CD4-positive, alpha-beta T cell (primary cell): ENCODE data around the gene CCR7. TPM values are rescaled to one million over a fixed set of nuclear protein-coding genes. Genes with fewer than 3 reads are reported as not detected.

Source experiments
- ATAC-seq: fragments of 200-7000 bp; cut with Tn5 transposase; one replicate; pipeline ENCODE4 v1.10.0; 2022; ENCODE audit warnings: mild to moderate bottlenecking; ENCODE audit not compliant: poor library complexity
- CTCF ChIA-PET: fragments of 350-600 bp; sonication (Branson Sonifier 250); formaldehyde crosslinking; loops from one replicate; lab custom pipeline; 2021; ENCODE audit warnings: antibody characterized with exemption, inconsistent platforms; lab: Charles Lee
- POLR2A ChIA-PET: fragments of 350-600 bp; sonication (Branson Sonifier 250); formaldehyde crosslinking; loops from one replicate; lab custom pipeline; 2021; ENCODE audit warnings: antibody characterized with exemption, inconsistent platforms; lab: Charles Lee
- DNase-seq, 14 experiments: peaks; one replicate each; pipeline ENCODE4 v3.0.0-alpha.2; 2013 to 2020; ENCODE audit warnings: mixed read lengths in 2 of 14
- H3K27ac ChIP-seq, 2 donors: one replicate each; pipeline versions ENCODE4 v1.5.1 to v1.7.0; 2013; ENCODE audit warnings: low read length in 2 of 2, low read depth in 1 of 2, mild to moderate bottlenecking in 1 of 2
- H3K27me3 ChIP-seq, 2 experiments: 1 replicate in 1 of 2; 2 replicates in 1 of 2; pipeline versions ENCODE4 v1.6.1 to v1.7.0; 2013; ENCODE audit warnings: low read length in 2 of 2, control low read depth in 1 of 2, mild to moderate bottlenecking in 1 of 2, moderate library complexity in 1 of 2; ENCODE audit not compliant: insufficient read depth in 2 of 2, control insufficient read depth in 1 of 2
- H3K36me3 ChIP-seq: one replicate; pipeline ENCODE4 v1.6.1; 2013; ENCODE audit warnings: low read length, control low read depth; ENCODE audit not compliant: insufficient read depth
- H3K4me1 ChIP-seq: one replicate; pipeline ENCODE4 v1.6.1; 2013; ENCODE audit warnings: low read length, control low read depth; ENCODE audit not compliant: insufficient read depth
- H3K4me3 ChIP-seq: one replicate; pipeline ENCODE4 v1.5.1; 2013; ENCODE audit warnings: mild to moderate bottlenecking, low read length, moderate library complexity
- H3K9me3 ChIP-seq, 2 experiments: 1 replicate in 1 of 2; 2 replicates in 1 of 2; pipeline versions ENCODE4 v1.6.1 to v1.7.0; 2013; ENCODE audit warnings: low read length in 2 of 2, mild to moderate bottlenecking in 2 of 2, control low read depth in 1 of 2, moderate library complexity in 1 of 2; ENCODE audit not compliant: control insufficient read depth in 1 of 2, insufficient read depth in 1 of 2
- H3K27ac Mint-ChIP-seq: one replicate; pipeline ENCODE4 v1.8.0; 2020; ENCODE audit warnings: mixed read lengths
- H3K27me3 Mint-ChIP-seq: one replicate; pipeline ENCODE4 v1.8.0; 2021; ENCODE audit warnings: mixed read lengths
- H3K36me3 Mint-ChIP-seq: one replicate; pipeline ENCODE4 v1.8.0; 2021; ENCODE audit warnings: low read depth, mixed read lengths
- H3K4me1 Mint-ChIP-seq: one replicate; pipeline ENCODE4 v1.8.0; 2021; ENCODE audit warnings: low read depth, mixed read lengths
- H3K4me3 Mint-ChIP-seq: one replicate; pipeline ENCODE4 v1.8.0; 2020; ENCODE audit warnings: mild to moderate bottlenecking, mixed read lengths
- H3K9me3 Mint-ChIP-seq: one replicate; pipeline ENCODE4 v1.8.0; 2020; ENCODE audit warnings: mixed read lengths
- CTCF ChIP-seq: fragments of 200-600 bp; IDR thresholded peaks from one replicate; pipeline ENCODE4 v1.8.0; 2022; ENCODE audit warnings: antibody characterized with exemption, mild to moderate bottlenecking
- intact Hi-C, 2 experiments: fragments of 100-400 bp; cut with DNase I in 1 of 2; cut with micrococcal nuclease in 1 of 2; formaldehyde crosslinking; loops; one replicate each; pipeline versions ENCODE4 v1.15.1 to v1.9.0; 2023 to 2025; cut with DNase I, micrococcal nuclease
- total RNA-seq, 174 experiments: library from RNA in 2 of 174; stranded (reverse) in 2 of 174; gene quantifications; one replicate each; pipeline ENCODE4 v1.2.3 and lab custom pipeline; 2021 to 2026

CCR7 gene
- total RNA-seq, 2 experiments from 2014 or later: 170 to 180 TPM

- peaks cover 19% of the 10 kb centered on the region for H3K36me3 Mint-ChIP-seq
These were observed 44.2 kb downstream of the CCR7 start for GRCh38 chr17:40520991-40521453.

DNA sequence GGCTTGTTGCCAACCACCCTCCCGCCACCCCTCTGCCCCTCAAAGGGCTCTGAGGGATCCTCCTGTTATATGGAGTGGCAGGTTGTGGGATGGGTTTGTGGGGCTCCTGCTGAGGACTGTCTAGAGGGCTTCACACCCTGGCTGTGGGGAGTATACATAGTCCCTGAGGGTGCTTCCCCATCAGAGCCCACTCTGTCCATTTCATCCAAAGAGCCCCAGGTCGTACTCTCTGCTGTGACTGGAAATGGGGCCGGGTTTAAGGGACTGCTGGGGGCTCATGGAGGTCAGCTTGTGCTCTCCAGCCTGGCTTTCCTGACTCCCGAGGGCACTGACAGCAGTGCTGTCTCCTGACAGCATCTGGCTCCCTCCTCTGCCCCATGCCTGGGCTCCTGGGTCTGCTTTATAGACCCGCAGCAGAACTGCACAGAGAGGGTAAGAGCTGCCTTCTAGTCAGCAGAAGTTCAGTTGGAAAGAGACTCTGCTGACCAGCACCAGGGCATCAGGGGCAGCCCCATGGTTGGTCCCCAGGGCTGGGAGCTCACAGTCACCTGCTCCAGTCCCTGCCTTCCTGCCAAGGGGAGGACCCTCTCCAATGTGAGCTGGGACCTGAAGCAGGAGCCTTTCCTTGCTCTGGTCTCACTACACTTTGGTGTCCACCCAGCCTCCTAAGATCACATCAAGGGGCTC, 46.0 kb downstream of the CCR7 start:
- H3K27ac Mint-ChIP-seq: peak overlapping the region; percentile 37
- Histone ChIP-seq H3K27me3 (no peaks in the 10 kb centered on the region), H3K36me3 (no peaks in the 10 kb centered on the region), H3K4me1 (peaks cover 80% of the 10 kb centered on the region), H3K27ac (no peak overlapping the region), H3K4me3 (peak overlapping the region; percentile 51), H3K9me3 (peaks cover under 1 to 1% of the 10 kb centered on the region in 2 experiments)
- H3K36me3 Mint-ChIP-seq: peaks cover 8% of the 10 kb centered on the region
- DNase-seq: peak in 1 of 14 experiments; percentile 30
- H3K27me3 Mint-ChIP-seq: no peaks in the 10 kb centered on the region
- ChIA-PET POLR2A (interaction anchor here (0.9 to 6.1 kb wide), 3 partner anchors 13 to 28 kb away, joined by 3 to 100 read pairs (median 6); no protein-coding TSS in a partner anchor), CTCF (interaction anchor here (3.2 kb wide), 1 partner anchor 14 kb away, joined by 16 read pairs; no protein-coding TSS in a partner anchor)
- H3K4me1 Mint-ChIP-seq: peaks cover 58% of the 10 kb centered on the region
- no peak overlapping the region for H3K4me3 Mint-ChIP-seq
- TF ChIP-seq CTCF: no peak
- no peak for ATAC-seq
- intact Hi-C loops: no loop called here
- no peaks in the 10 kb centered on the region for H3K9me3 Mint-ChIP-seq

More at GRCh38 chr17:40520991-40521453, 44.2 kb downstream of the CCR7 start:
- Mint-ChIP-seq H3K9me3 (peaks cover 13% of the 10 kb centered on the region), H3K27me3 (no peaks in the 10 kb centered on the region), H3K27ac (no peak overlapping the region), H3K4me1 (peaks cover 40% of the 10 kb centered on the region), H3K4me3 (no peak overlapping the region)
- DNase-seq (peak in 1 of 14 experiments; percentile 25), ATAC-seq (no peak)
- intact Hi-C loops: no loop called here
- ChIA-PET CTCF (interaction anchor here (1.3 kb wide), 1 partner anchor 12 kb away, joined by 7 read pairs; no protein-coding TSS in a partner anchor), POLR2A (interaction anchor here (1.0 to 6.1 kb wide), 3 partner anchors 11 to 20 kb away, joined by 3 to 100 read pairs (median 6); no protein-coding TSS in a partner anchor)
- peaks cover 4 to 16% of the 10 kb centered on the region in 2 experiments for H3K9me3 ChIP-seq
- H3K4me3 ChIP-seq: no peak overlapping the region
- no peak for TF ChIP-seq CTCF
- H3K27ac ChIP-seq: no peak overlapping the region
- H3K36me3 ChIP-seq: no peaks in the 10 kb centered on the region
- H3K27me3 ChIP-seq: no peaks in the 10 kb centered on the region
- peaks cover 62% of the 10 kb centered on the region for H3K4me1 ChIP-seq

DNA sequence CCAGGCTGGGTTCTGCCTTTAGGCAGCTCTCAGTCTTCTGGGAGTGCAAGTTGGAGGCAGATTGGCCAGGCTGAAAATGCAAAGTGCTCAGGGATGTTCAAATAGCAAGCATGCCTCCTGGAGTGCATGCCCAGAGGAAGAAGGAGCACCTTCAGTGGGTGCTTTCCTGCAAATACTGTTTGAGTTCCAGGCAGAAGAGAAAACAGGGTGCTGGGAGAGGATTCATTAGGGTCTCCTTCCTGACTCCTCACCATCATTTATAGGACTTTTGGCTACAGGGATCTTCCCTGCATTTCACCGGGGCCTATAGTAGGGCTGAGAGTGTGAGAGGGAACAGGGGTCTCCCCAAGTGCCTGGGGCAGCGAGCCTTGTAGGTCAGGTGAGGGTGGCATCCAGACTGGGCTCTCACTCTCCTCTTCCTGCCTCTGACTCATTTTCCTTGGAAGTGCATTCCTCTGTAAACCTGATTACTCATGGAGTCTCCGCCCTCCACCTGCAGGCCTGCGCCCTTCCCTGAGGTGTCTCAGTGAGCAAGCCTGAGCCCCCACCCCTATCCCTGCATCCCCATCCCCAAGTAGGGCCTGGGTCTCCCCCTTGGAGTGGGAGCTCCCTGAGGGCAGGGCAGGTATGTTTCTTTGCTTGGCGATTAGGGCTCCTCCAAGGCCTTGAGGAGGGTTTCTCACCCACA, 46.7 kb downstream of the CCR7 start:
- CTCF ChIA-PET: interaction anchor here (1.0 to 3.2 kb wide), 3 partner anchors 9 to 160 kb away, joined by 3 to 16 read pairs (median 3); no protein-coding TSS in a partner anchor

More for the DNA sequence above, 46.7 kb downstream of the CCR7 start:
- H3K36me3 Mint-ChIP-seq: peaks cover 4% of the 10 kb centered on the region
- no peaks in the 10 kb centered on the region for H3K9me3 Mint-ChIP-seq
- intact Hi-C loops: no loop called here
- Histone ChIP-seq H3K4me1 (peaks cover 85% of the 10 kb centered on the region), H3K27ac (no peak overlapping the region), H3K9me3 (no peaks in the 10 kb centered on the region), H3K27me3 (no peaks in the 10 kb centered on the region), H3K4me3 (peak overlapping the region; percentile 51), H3K36me3 (no peaks in the 10 kb centered on the region)
- H3K4me1 Mint-ChIP-seq: peaks cover 64% of the 10 kb centered on the region
- POLR2A ChIA-PET: interaction anchor here (0.6 to 6.1 kb wide), 7 partner anchors 11 to 71 kb away, joined by 3 to 100 read pairs (median 6); no protein-coding TSS in a partner anchor
- H3K27me3 Mint-ChIP-seq: no peaks in the 10 kb centered on the region
- no peak for TF ChIP-seq CTCF
- DNase-seq (peak in 1 of 14 experiments; percentile 30), ATAC-seq (no peak)
- peak overlapping the region; percentile 62 for H3K27ac Mint-ChIP-seq
- H3K4me3 Mint-ChIP-seq: peak overlapping the region; percentile 69
